Uterus (tissue), 4 donors: ENCODE measurements around the gene TBXA2R. TPM values are rescaled to one million over a fixed set of nuclear protein-coding genes. Genes with fewer than 3 reads are reported as not detected.

Experiments
- DNase-seq, 2 donors: peaks; one replicate each; pipeline ENCODE4 v3.0.0-alpha.2; 2019 to 2020
- H3K27ac ChIP-seq, 2 donors: fragments of 200-600 bp; sonication (generic); 1 replicate in 1 of 2; 2 replicates in 1 of 2; pipeline ENCODE4 v1.5.1; 2016 to 2018
- H3K27me3 ChIP-seq, 2 donors: fragments of 200-600 bp; sonication (generic); one replicate each; pipeline ENCODE4 v1.5.1; 2018 to 2019; ENCODE audit warnings: control low read depth in 1 of 2
- H3K36me3 ChIP-seq, 2 donors: fragments of 200-600 bp; sonication (generic); one replicate each; pipeline ENCODE4 v1.5.1; 2019; ENCODE audit warnings: control low read depth in 1 of 2
- H3K4me1 ChIP-seq, 2 donors: fragments of 200-600 bp; sonication (generic); one replicate each; pipeline ENCODE4 v1.5.1; 2018 to 2019; ENCODE audit warnings: control low read depth in 1 of 2
- H3K4me3 ChIP-seq, 2 donors: fragments of 200-600 bp; sonication (generic); 1 replicate in 1 of 2; 2 replicates in 1 of 2; pipeline ENCODE4 v1.5.1; 2018 to 2019; ENCODE audit warnings: mild to moderate bottlenecking in 1 of 2
- H3K9me3 ChIP-seq, 2 donors: fragments of 200-600 bp; sonication (generic); one replicate each; pipeline ENCODE4 v1.5.1; 2019; ENCODE audit warnings: control low read depth in 1 of 2
- POLR2A ChIP-seq, 2 donors: fragments of 450-650 bp; IDR thresholded peaks; one replicate each; pipeline ENCODE4 v1.6.1; 2016; ENCODE audit warnings: antibody characterized with exemption in 2 of 2, mild to moderate bottlenecking in 1 of 2, moderate library complexity in 1 of 2
- intact Hi-C: fragments of 100-400 bp; cut with DNase I; formaldehyde crosslinking; loops from one replicate; pipeline ENCODE4 v1.15.1; 2023; ENCODE audit warnings: low total_unique reads
- total RNA-seq, 4 donors: library from RNA; depleted of rRNA in 3 of 4; stranded (reverse); fragments of >200 nt in 3 of 4; gene quantifications; one replicate each; pipeline versions ENCODE4 v1.1.0 to v1.2.4, GENCODE V29; 2014 to 2023
- TF ChIP-seq, protein P1 (sequence below), 4 experiments: fragments of 200-600 bp in 2 of 4; fragments of 450-650 bp in 2 of 4; sonication (generic) in 2 of 4; IDR thresholded peaks; one replicate each; pipeline ENCODE4 v1.5.1; 2016 to 2019; ENCODE audit warnings: antibody characterized with exemption in 4 of 4, mild to moderate bottlenecking in 2 of 4, moderate library complexity in 1 of 4
- donor health status: DM: yes; HTN: yes; CAD: no.

The TBXA2R gene
- total RNA-seq, 4 donors from 2014 or later, result 2.6 to 7.3 TPM; not detected in 2

DNA sequence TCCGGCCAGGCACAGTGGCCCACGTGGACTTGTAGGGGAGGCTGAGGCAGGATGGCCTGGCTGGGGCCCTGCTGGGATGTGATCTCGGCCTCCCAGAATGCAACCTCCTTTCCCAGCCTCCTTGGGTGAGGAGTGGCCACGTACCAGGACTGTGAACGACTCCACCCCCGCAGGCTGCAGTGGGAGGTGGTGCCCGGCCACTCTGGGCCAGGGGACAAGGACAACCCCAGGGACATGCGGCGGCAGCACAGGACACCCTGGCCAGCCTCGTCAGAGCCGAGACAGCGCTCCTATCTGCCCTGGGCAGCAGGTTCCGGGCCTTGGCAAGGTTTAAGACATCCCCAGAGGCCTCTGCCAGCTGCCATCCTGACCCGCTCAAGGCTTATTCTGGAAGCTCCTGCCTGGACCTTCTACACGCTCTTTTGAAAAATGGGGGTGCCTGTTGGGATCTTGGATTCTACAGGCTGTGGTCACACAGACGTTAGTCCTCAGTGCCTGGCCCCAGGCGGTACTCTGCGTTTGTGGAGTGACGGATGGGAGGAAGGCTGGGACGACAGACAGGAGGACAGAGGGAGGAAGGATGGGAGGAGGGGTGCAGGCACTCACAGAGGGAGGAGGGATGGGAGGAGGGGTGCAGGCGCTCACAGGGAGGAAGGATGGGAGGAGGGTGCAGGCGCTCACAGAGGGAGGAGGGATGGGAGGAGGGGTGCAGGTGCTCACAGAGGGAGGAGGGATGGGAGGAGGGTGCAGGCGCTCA, 39.8 kb upstream of the TBXA2R start:
- H3K4me1 ChIP-seq, result no peaks in the 10 kb centered on the region
- no peaks in the 10 kb centered on the region for H3K36me3 ChIP-seq
- H3K9me3 ChIP-seq, result no peaks in the 10 kb centered on the region
- intact Hi-C loops, result no loop called here
- no peak for TF ChIP-seq POLR2A (IDR thresholded peaks at IDR 0.05)
- TF ChIP-seq, protein P1, sequence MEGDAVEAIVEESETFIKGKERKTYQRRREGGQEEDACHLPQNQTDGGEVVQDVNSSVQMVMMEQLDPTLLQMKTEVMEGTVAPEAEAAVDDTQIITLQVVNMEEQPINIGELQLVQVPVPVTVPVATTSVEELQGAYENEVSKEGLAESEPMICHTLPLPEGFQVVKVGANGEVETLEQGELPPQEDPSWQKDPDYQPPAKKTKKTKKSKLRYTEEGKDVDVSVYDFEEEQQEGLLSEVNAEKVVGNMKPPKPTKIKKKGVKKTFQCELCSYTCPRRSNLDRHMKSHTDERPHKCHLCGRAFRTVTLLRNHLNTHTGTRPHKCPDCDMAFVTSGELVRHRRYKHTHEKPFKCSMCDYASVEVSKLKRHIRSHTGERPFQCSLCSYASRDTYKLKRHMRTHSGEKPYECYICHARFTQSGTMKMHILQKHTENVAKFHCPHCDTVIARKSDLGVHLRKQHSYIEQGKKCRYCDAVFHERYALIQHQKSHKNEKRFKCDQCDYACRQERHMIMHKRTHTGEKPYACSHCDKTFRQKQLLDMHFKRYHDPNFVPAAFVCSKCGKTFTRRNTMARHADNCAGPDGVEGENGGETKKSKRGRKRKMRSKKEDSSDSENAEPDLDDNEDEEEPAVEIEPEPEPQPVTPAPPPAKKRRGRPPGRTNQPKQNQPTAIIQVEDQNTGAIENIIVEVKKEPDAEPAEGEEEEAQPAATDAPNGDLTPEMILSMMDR (IDR thresholded peaks at IDR 0.05), result no peak
- H3K27ac ChIP-seq, result no peak overlapping the region
- H3K4me3 ChIP-seq, result no peak overlapping the region
- no peaks in the 10 kb centered on the region for H3K27me3 ChIP-seq
- no peak for DNase-seq

DNA sequence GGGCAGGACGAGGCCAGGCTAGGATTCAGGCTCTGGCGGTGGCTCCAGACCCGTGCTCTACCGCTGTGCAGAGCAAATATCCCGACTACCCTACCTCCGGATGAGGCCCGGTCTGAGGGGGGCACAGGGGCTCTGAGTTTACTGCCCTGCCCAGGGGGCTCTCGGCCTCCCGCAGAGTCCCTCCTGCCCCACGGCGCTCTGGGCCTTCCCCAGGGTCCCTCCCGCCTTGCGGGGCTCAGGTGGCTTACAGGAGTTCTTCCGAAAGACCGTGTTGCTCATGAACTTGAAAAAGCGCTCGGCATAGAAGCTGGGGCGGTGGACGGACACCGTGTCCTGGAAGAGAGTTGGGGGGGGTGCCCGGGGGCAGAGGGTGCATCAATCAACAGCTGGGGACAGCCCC, 39.1 kb upstream of the TBXA2R start:
- no peak for TF ChIP-seq POLR2A (IDR thresholded peaks at IDR 0.05)
- TF ChIP-seq, protein P1 (IDR thresholded peaks at IDR 0.05), result no peak
- Histone ChIP-seq H3K4me3 (no peak overlapping the region), H3K27ac (no peak overlapping the region), H3K27me3 (no peaks in the 10 kb centered on the region), H3K9me3 (no peaks in the 10 kb centered on the region), H3K36me3 (no peaks in the 10 kb centered on the region), H3K4me1 (no peaks in the 10 kb centered on the region)
- intact Hi-C loops, result no loop called here
- no peak for DNase-seq

DNA sequence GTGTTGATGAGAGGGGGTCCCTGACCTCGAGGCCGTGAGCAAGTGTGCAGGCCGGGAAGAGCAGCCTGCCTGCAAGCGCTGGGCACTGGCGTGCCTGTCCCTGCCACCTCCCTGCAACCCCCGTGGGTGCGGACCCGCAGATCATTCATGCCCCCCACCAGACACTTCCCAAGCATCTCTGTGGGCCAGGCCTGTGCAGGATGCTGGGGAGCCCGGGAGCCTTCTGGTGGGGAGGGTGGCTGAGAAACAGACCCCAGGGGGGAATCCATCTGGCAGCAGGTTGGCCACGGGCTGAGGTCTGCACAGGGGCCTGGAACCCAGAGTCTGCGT, 38.4 kb upstream of the TBXA2R start:
- intact Hi-C loops, result no loop called here
- Histone ChIP-seq H3K9me3 (no peaks in the 10 kb centered on the region), H3K4me3 (no peak overlapping the region), H3K36me3 (no peaks in the 10 kb centered on the region), H3K27ac (no peak overlapping the region), H3K27me3 (no peaks in the 10 kb centered on the region), H3K4me1 (no peaks in the 10 kb centered on the region)
- no peak for DNase-seq
- TF ChIP-seq, protein P1 (IDR thresholded peaks at IDR 0.05), result no peak
- no peak for TF ChIP-seq POLR2A (IDR thresholded peaks at IDR 0.05)

DNA sequence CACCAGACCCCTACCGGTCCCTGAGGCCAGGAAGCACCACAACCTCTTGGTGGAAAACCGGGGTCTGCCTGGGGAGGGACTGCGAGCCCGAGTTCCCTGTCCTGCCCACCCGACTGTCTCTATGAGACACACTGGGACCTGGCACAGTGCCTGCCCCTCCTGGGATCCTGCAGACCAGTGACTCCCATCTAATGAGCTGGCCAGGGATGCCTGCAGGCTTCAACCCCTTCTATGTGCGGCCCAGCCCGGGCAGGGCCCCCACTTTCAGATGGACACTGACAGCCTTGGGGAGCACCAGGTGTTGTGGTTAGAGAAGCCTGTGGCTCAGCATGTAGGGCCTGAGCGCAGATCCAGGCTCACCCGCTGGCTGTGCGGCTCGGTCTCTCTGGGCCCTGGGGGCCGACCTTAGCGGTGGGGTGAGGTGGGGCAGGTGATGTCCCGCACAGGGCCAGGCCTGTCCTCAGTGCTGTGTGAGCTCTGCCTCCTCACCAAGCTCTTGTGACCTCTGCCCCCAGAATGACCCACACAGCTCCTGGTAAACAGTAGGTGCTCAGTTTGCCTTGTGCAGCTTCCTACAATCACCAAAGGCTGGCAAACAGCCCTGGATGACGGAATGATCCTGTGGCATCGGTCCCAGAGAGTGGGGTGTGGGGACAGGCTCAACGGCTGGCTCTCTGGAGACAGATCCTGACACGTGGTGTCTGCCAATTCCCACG, 37.8 kb upstream of the TBXA2R start:
- TF ChIP-seq, protein P1 (IDR thresholded peaks at IDR 0.05), result no peak
- TF ChIP-seq POLR2A (IDR thresholded peaks at IDR 0.05), result no peak
- Histone ChIP-seq H3K27ac (no peak overlapping the region), H3K4me1 (no peaks in the 10 kb centered on the region), H3K9me3 (no peaks in the 10 kb centered on the region), H3K36me3 (no peaks in the 10 kb centered on the region), H3K4me3 (no peak overlapping the region), H3K27me3 (no peaks in the 10 kb centered on the region)
- DNase-seq, result no peak
- intact Hi-C loops, result no loop called here

DNA sequence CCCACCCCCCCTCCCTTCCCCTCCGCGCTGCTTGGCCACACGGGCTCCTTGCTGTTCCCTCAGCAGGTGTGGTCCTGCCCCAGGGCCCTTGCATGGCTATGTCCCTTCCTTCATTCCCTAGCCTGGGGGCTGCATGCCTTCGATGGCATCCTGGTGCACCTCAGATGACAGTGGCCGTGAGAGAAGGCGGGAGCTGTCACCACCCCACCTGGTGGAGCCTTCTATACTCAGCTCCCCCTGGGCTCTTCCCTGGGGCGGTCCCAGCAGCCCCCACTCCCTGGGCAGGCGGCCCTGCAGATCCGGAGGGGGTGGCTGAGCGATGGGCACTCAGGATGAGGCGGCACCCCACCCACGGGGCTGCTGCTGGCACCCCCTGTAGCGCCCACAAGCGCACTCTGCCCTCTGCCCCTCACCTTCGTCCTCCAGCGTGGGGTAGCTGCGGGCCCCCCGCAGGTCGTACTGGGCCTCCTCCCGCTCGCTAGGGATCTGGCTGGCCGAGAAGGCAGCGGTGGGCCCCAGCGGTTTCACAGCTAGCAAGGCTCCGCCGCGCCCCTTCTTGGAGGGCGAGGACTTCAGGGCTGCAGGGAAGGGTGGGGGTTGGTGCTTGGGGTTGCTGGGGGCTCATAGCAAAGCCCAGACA, 37.1 kb upstream of the TBXA2R start:
- no peaks in the 10 kb centered on the region for H3K36me3 ChIP-seq
- no peak for DNase-seq

More for the DNA sequence above, 37.1 kb upstream of the TBXA2R start:
- no peak for TF ChIP-seq POLR2A (IDR thresholded peaks at IDR 0.05)
- TF ChIP-seq, protein P1 (IDR thresholded peaks at IDR 0.05), result no peak
- H3K4me3 ChIP-seq, result no peak overlapping the region
- H3K27ac ChIP-seq, result no peak overlapping the region
- H3K9me3 ChIP-seq, result no peaks in the 10 kb centered on the region
- H3K4me1 ChIP-seq, result no peaks in the 10 kb centered on the region
- no peaks in the 10 kb centered on the region for H3K27me3 ChIP-seq
- intact Hi-C loops, result no loop called here
